GM10266 (cell line): ENCODE measurements around the gene GON4L.

Experiments
- DNase-seq: peaks from one replicate; pipeline ENCODE4 v3.0.0; 2012; ENCODE audit errors: extremely low spot score
- CTCF ChIP-seq: IDR thresholded peaks from 2 replicates; pipeline ENCODE4 v1.5.1; 2012; ENCODE audit warnings: mild to moderate bottlenecking, low read depth; ENCODE audit not compliant: control insufficient read depth, insufficient read depth; ENCODE audit errors: missing control alignments

Gene GON4L

GRCh38 chr1:155893389-155894142 is 36.6 kb upstream of the GON4L start:
- TF ChIP-seq CTCF = no peak
- DNase-seq = no peak

- no peak for TF ChIP-seq CTCF
- no peak for DNase-seq
Measured at GRCh38 chr1:155892796-155893195, 35.8 kb upstream of the GON4L start.

- TF ChIP-seq CTCF = no peak
- no peak for DNase-seq
Measured at GRCh38 chr1:155890251-155890650, 33.2 kb upstream of the GON4L start.

- no peak for TF ChIP-seq CTCF
- DNase-seq = no peak
Measured at GRCh38 chr1:155889566-155889965, 32.6 kb upstream of the GON4L start.

- no peak for DNase-seq
- no peak for TF ChIP-seq CTCF
Measured at GRCh38 chr1:155888481-155888880, 31.5 kb upstream of the GON4L start.

GRCh38 chr1:155884982-155885381 is 28.0 kb upstream of the GON4L start:
- TF ChIP-seq CTCF = no peak
- DNase-seq = no peak
